ENCODE measurements around the gene KLHL26.
"Not testable (repeated sequence)": the region's sequence is repeated elsewhere in the genome, so short reads cannot be mapped to it uniquely, and the experiment has no call there.

KLHL26 gene

DNA sequence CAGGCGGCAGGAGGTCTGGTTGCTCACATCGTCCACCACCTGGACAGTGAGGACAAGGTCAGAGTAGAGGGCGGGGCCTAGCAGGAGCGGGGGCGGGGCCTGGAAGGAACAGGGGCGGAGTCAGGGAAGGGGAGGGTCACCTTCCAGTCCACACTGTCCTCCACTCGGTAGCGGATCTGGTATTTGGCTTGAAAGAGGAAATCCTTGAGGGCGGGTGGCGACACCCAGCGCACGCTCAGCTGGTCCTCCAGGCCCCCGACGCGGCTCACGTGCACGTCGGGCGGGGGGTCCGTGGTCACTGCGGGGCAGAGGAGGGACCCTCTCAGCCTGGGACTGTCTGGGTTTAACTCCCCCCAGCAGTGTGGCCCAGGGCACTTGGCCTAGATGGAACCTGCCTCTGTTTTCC is 40.1 kb upstream of the KLHL26 start:
- peak; percentile 4 for ATAC-seq
- Mint-ChIP-seq H3K27ac (no peak overlapping the region), H3K4me3 (no peak overlapping the region), H3K4me1 (peaks cover 24% of the 10 kb centered on the region), H3K36me3 (peaks cover 5% of the 10 kb centered on the region), H3K9me3 (no peaks in the 10 kb centered on the region)
- no peak for DNase-seq (ENCODE audit: low spot score in 2 of 2)

DNA sequence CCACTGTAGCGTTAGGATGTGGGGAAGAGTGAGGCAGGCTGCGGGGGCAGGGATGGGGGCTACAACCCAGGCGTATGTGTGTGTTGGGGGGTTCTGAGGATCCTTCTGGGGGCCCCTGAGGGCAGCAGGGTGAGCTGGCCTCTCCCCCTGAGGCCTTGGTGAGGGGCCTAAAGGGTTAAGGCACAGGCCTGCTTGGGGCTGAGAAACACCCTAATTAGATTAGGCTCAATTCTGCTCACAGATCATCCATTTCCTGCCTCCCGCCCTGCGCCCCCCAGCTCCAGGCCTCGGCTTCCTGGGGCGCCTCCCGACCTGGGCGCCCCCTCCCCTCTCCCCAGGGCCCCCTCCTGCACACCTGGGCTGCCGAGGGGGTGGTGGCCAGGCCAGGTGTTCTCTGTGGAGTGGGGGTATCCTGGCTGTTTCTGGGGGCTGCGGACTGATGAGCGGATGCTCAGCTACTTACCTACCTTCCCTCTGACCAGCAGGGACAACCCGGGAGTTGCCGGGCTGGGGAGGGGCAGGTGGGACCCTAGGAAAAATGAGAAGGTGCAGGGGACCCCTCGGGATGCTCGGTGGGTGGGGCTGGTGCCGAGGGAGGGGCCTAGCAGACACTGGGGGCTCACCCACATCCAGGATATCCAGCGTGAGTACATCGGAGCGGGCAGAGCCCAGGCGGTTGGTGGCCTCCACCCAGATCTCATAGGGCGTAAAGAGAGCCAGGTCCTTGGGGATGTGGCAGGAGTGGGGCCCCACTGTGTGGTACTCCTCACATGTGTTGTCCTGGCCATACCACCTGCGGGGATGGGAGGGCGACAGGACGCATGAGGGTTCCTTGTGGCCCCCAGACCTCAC is 38.8 kb upstream of the KLHL26 start:
- Mint-ChIP-seq H3K4me3 (no peak overlapping the region), H3K27ac (no peak overlapping the region), H3K4me1 (peaks cover 27% of the 10 kb centered on the region), H3K9me3 (no peaks in the 10 kb centered on the region), H3K36me3 (no peaks in the 10 kb centered on the region)
- DNase-seq (ENCODE audit: low spot score in 2 of 2) (no peak), ATAC-seq (no peak)

DNA sequence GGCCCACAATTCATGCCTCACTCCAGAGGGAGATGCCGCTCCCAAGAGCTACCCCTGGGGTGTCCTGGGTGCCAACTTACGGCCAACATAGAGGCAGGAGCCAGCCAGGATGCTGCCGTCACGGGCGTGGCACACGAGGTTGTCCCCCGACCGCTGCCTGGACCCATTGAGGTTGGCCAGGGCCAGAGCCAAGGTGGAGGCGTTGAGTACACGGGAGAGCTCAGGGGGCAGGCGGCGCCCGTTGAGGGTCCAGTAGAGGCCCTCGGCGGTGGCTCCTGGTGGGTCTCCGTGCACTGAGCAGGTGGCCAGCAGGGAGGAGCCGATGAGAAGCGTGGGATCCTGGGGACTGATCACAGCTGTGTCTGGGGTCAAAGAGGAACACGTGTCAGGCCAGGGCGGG is 37.3 kb upstream of the KLHL26 start:
- no peak overlapping the region for H3K4me3 Mint-ChIP-seq
- no peaks in the 10 kb centered on the region for H3K9me3 Mint-ChIP-seq
- no peak overlapping the region for H3K27ac Mint-ChIP-seq
- ATAC-seq, result no peak
- H3K36me3 Mint-ChIP-seq, result no peaks in the 10 kb centered on the region
- peaks cover 18% of the 10 kb centered on the region for H3K4me1 Mint-ChIP-seq
- DNase-seq (ENCODE audit: low spot score in 2 of 2), result no peak

DNA sequence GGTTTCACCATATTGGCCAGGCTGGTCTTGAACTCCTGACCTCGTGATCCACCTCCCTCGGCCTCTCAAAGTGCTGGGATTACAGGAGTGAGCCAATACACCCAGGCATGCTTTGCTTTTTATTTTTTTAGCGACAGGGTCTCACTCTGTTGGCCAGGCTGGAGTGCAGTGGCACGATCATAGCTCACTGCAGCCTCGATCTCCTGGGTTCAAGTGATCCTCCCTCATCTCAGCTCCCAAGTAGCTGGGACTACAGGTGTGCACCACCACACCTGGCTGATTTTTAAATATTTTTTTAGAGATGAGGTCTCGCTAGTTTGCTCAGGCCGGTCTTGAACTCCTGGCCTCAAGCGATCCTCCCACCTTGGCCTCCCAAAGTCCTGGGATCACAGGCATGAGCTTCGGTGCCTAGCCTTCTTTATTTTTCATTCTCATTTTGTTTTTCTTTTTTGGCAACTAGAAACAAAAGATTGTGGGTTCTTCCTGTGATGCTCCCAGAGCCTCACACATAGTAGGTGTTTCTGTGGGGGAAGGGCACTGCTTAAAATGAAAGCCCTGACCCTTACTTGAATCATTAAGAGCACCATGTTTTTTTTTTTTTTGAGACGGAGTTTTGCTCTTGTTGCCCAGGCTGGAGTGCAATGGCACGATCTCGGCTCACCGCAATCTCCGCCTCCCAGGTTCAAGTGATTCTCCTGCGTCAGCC is 36.0 kb upstream of the KLHL26 start:
- H3K27ac Mint-ChIP-seq; H3K4me3 Mint-ChIP-seq; H3K9me3 Mint-ChIP-seq; DNase-seq (ENCODE audit: low spot score in 2 of 2); H3K36me3 Mint-ChIP-seq; ATAC-seq: not testable (repeated sequence)
- H3K4me1 Mint-ChIP-seq, result peaks cover 13% of the 10 kb centered on the region

DNA sequence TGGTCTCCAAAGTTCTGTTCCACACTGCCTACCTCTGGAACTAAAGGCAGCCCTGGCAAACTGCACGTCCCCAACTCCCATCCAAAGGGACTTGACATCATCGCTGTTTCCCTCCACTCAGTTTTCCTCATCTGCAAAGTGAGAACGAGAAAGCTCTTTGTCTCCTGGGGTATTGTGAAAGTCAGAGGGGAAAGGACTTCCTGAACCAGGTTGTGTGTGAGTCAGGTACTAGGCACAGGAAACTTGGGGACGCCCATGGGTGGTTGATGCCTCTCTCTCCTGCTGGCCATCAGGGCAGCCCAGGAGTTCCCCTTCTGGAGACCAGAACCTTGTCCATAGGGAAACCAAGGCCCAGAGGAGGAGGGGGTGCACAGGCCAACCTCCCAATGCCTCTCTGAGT is 35.0 kb upstream of the KLHL26 start:
- DNase-seq (ENCODE audit: low spot score in 2 of 2), result no peak
- no peak overlapping the region for H3K27ac Mint-ChIP-seq
- ATAC-seq, result no peak
- H3K4me3 Mint-ChIP-seq, result no peak overlapping the region
- no peaks in the 10 kb centered on the region for H3K9me3 Mint-ChIP-seq
- no peaks in the 10 kb centered on the region for H3K36me3 Mint-ChIP-seq
- H3K4me1 Mint-ChIP-seq, result peaks cover 13% of the 10 kb centered on the region

DNA sequence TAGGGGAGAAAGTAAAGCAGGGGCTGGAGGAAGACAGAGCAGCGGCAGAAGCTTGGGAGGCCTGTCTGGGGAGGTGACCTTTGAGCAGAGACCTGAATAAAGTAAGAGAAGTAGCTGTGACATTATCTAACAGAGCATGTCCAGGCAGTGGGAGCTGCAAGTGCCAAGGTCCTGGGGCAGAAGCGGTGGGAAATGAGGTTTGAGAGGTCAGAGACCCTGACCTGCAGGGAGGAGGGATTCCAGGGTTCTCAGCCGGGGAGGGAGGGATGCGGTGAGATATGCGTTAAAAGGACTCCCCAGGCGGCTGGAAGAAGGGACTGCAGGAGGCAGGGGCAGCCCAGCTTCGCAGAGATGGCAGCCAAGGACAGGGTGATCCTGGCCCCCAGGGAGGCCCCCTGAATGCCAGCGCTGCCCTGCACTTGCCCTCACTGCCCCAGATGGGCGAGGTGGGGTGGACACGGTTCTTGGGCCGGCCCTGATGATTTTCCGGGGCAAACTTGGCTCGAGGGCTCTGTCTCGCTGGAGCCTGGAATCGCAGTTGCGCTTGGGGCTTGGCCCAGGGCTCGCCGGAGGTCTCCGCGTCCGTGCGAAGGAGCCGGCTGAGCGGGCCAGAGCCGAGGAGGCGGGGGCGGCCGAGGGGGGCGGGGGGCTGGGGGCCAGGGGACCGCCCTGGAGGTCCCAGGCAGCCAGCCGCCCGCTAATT is 33.4 kb upstream of the KLHL26 start:
- no peaks in the 10 kb centered on the region for H3K9me3 Mint-ChIP-seq
- DNase-seq (ENCODE audit: low spot score in 2 of 2) (no peak), ATAC-seq (peak; percentile 55)
- H3K4me3 Mint-ChIP-seq, result no peak overlapping the region
- H3K27ac Mint-ChIP-seq, result no peak overlapping the region
- peaks cover 21% of the 10 kb centered on the region for H3K4me1 Mint-ChIP-seq
- no peaks in the 10 kb centered on the region for H3K36me3 Mint-ChIP-seq

DNA sequence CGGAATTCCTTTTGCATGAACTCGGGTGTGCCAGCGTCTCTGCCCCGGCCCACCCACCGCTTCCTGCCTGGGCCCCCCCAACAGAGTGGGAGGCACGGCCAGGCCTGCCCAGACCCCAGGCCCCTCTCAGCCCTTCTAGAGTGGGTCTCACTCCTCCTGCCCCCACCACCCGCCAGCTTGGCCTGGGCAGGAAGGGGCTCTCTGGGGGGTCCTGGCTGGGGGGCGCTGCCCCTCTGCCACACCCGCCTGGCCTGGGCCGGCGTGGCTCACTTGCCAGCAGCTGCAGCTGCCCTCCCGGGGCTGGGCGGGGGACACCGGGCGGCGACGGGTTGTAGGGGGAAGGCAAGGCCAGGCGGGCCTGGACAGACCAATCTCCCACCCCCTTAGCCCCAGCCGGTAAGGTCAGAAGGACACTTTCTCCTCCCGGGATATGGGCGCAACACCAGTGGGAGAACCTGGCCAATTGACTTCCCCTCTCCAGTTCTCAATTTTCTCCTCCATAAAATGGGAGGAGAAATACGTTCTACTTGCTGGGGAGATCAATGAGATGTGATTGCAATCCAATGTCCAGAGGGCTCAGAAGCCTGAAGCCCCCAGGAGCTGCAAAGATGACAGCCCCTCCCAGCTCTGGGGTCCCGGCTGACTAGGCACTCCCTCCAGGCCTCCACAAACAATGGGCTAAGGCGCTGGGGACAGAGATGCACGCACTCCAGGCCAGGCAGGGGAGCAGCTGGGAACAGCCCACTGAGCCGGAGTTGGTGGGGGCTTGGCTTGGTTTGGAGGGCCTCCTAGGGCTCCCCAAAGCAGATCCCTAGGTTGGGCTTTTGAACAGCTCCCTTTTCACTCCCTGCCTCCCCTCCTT is 32.6 kb upstream of the KLHL26 start:
- ATAC-seq, result no peak
- Mint-ChIP-seq H3K9me3 (no peaks in the 10 kb centered on the region), H3K4me1 (peaks cover 21% of the 10 kb centered on the region), H3K27ac (no peak overlapping the region), H3K36me3 (no peaks in the 10 kb centered on the region), H3K4me3 (no peak overlapping the region)
- DNase-seq (ENCODE audit: low spot score in 2 of 2), result no peak

DNA sequence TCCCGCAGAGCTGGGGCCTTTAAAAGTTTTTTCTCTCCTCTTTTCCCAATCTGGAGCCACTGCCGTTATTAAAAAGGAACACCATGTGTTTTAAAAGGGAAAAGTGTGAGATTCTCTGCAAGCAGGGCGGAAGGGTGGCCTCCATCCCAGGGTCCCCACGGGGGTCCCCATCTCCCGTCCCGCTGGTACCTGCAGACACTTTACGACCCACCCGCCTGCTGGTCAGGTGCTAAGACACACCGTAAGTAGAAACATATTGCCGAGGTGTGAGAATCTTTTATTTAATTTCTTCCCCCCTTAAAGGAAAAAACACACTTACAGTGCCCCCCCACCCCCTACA is 32.0 kb upstream of the KLHL26 start:
- Mint-ChIP-seq H3K27ac (no peak overlapping the region), H3K4me1 (peaks cover 21% of the 10 kb centered on the region)

DNA sequence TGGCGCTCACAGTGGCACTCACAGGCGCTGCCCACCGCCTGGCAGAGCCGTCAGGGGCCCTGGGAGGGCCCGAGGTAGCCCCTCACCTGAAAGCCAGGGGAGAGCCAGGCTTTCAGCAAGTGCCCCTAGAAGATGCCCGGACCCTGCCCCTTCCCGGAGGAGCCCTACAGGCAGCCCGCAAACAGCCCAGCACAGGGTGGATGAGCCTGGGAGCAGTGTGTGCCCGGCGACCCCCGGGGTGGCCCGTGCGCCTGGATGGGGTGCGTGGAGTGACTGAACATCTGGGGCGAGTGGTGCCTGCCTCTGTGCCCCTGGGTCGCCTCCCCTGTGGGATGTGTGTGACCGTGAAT is 31.7 kb upstream of the KLHL26 start:
- Mint-ChIP-seq H3K27ac (no peak overlapping the region), H3K9me3 (no peaks in the 10 kb centered on the region), H3K4me3 (peak overlapping the region; percentile 30), H3K36me3 (no peaks in the 10 kb centered on the region), H3K4me1 (peaks cover 21% of the 10 kb centered on the region)
- no peak for DNase-seq (ENCODE audit: low spot score in 2 of 2)
- no peak for ATAC-seq

More for the DNA sequence above, 32.0 kb upstream of the KLHL26 start:
- Mint-ChIP-seq H3K4me3 (no peak overlapping the region), H3K36me3 (no peaks in the 10 kb centered on the region), H3K9me3 (no peaks in the 10 kb centered on the region)
- no peak for ATAC-seq
- DNase-seq (ENCODE audit: low spot score in 2 of 2), result no peak

DNA sequence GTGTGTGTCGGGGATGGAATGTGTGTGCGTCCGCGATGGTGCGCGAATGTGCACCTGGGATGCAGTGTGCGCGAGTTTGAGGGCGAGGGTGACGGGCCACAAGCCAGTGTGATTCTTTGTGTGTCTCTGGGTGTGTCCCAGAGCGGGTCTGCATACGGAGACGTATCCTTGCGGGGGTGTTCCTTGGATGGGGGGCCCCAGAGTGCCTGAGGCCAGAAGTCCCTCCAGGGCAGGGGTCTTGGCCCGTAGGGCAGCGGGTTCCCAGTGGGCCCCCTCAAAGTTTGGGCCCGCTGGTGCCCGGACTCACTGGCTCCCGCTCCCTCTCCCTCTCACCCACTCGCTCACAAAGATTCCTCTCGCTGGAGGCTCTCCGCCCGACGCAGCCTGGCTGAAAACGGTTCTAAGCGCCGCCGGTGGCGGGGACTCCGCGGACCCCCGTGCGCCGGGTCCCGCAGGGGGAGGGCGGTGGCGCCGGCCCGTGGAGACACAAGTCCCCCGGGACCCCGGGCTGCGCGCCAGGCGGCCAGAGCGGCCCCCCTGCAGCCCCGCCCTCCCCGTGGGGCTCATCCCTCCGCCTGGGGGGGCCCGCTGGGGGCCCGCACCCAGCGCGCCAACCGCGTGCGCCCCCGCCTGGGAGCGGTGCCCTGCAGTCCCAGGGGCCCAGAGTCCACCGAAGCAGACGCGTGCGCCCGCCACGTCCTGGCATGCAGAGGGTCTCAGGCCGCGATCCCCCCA is 31.1 kb upstream of the KLHL26 start:
- no peaks in the 10 kb centered on the region for H3K9me3 Mint-ChIP-seq
- H3K4me1 Mint-ChIP-seq, result peaks cover 21% of the 10 kb centered on the region
- H3K36me3 Mint-ChIP-seq, result no peaks in the 10 kb centered on the region
- peak; percentile 12 for ATAC-seq
- DNase-seq (ENCODE audit: low spot score in 2 of 2), result no peak
- peak overlapping the region; percentile 30 for H3K4me3 Mint-ChIP-seq
- no peak overlapping the region for H3K27ac Mint-ChIP-seq

DNA sequence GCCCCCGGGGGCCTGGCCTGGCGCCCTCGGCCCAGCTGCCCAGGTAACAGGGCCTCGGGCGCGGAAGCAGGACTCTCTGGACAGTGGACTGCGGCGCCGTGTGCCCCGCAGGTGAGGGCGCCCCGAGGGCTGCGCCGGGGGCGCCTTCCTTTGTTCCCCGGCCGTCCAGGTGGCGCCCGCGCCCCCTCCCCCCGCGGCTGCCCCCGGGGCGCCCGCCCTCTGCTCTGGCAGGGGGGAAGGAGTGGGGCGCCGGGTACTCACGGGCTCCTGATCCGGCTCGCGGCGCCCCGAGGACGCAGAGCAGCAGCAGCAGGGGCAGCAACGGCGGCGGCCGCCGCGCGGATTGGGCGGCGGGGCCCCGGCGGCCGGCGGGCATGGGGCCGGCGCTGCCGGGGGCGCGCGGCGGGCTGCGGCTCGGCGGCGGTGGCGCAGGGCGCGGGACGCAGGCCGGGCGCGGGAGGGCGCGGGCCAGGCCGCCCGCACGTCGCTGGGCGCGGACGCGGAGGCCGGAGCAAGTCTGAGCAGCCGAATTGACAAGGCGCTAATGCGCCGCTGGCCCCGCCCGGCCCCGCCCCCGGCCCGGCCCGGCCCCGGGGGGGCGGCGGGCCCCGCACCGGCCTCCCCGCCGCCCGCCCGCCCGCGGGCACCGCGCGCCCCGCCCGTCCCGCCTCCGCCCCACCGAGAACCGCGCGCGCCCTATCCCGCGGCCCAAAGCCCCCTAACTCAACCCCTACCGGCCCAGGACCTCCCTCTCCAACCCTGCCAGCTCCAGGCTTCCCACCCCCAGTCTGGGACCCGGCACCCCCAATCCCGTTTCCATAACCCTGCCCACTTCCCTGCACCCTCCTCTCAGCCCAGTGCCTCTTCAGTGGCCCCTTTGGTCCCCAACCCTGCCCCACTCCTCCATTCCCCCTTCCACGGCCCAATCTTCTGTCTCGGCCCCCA is 30.3 kb upstream of the KLHL26 start, which contains the start of gene CRLF1:
Gene CRLF1 (minus strand): TSS at position 519 of the 945 bp plus-strand sequence. CDS start 143 bp downstream, at position 376.
- ATAC-seq (no peak), DNase-seq (ENCODE audit: low spot score in 2 of 2) (no peak)
- peaks cover 27% of the 10 kb centered on the region for H3K4me1 Mint-ChIP-seq
- no peaks in the 10 kb centered on the region for H3K9me3 Mint-ChIP-seq
- H3K27ac Mint-ChIP-seq, result no peak within 1 kb of the TSS
- H3K36me3 Mint-ChIP-seq, result no peaks in the 10 kb centered on the region
- peak within 1 kb of the TSS; percentile 30 for H3K4me3 Mint-ChIP-seq

DNA sequence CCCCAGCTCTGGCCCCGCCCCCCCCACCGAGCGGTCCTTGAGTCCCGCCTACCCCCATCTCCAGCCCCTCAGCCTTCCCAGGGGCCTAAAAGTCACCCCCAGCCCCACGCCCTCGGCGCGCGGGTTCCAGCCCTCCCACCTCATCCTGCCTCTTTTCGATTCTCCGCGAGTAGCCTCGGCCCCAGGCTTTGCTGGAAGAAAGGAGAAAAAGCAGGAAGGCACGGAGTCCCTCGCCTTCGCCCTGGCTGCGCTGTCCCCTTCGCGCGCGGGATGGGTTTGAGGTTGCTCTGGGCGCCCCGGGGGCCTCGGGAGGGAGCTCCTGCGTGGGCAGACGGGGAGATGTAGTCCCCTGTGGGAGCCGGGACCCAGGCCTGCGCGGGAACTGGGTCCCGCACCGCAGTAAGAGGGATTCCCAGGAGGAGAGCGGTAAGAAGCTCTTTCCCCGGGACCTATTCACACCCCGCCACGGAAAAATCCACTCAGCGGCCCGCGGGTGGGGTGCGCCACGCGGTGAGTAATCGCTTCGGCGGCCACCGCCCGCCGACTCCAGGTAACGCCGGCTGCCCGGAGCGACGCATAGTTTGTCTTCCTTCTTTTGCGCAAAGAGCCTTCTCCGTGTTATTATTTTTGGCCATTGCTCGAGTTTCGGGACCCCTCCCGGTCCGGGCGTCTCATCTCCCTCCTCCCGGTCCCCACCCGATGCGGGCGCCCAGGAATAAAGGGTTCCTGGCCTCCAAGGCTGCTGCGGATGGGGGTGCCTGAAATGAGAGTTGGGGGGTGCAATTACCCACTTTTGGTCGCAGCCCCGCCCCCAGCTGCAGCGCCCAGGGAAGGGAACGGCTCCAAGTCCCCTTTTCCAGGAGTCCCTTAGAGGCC is 29.4 kb upstream of the KLHL26 start:
- ATAC-seq, result no peak
- DNase-seq (ENCODE audit: low spot score in 2 of 2), result no peak
- no peak overlapping the region for H3K27ac Mint-ChIP-seq
- peaks cover 35% of the 10 kb centered on the region for H3K4me1 Mint-ChIP-seq
- H3K9me3 Mint-ChIP-seq, result no peaks in the 10 kb centered on the region
- H3K36me3 Mint-ChIP-seq, result no peaks in the 10 kb centered on the region
- peak overlapping the region; percentile 27 for H3K4me3 Mint-ChIP-seq

Measured in stimulated activated effector memory CD8-positive, alpha-beta T cell treated with anti-CD3 and anti-CD28 coated beads, Interleukin-12 subunit alpha, Interleukin-12 subunit beta, amount 100 ng/mL, for 72 hours (primary cell).